Measurements from ENCODE around the gene CFAP99. TPM values are rescaled to one million over a fixed set of nuclear protein-coding genes. Genes with fewer than 3 reads are reported as not detected.

CFAP99 gene
- total and polyA plus RNA-seq, 9 of the 15 experiments (the other 6 are each of a cell fraction or from before 2014, with no cell fraction given): 0.07 to 0.18 (median 0.09) TPM; not detected in 6

DNA sequence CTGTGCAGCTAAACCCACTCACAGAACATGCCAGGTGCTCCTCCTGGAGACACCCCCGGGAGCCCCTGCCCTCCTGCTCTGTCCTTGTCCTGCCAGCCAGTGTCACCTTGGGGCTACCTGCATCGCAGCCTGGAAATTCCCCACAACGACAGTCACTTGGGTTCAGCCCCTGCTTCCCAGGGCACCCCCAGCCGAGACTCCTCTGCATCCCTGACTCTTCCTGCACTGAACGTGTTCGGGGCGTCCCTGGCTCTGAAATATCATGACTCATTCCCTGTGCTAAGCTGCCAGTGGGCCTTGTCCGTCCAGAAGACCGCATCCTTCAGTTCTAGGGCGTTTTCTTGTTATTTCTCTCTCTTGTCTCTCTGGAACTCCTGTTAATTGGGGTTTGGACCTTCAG is 5.8 kb downstream of the CFAP99 start:
- intact Hi-C loops (cut with micrococcal nuclease): no loop called here
- ChIA-PET CTCF (ENCODE audit: low intra/inter-chr PET ratio) (no interaction called here), POLR2A (interaction anchor here (1.0 to 1.2 kb wide), 3 partner anchors 9 to 387 kb away, joined by 3 to 7 read pairs (median 4); no protein-coding TSS in a partner anchor)

More for the DNA sequence above, 5.8 kb downstream of the CFAP99 start:
- no peak for DNase-seq (ENCODE audit: extremely low read depth in 1 of 4, low spot score in 3 of 4)
- Histone ChIP-seq H3K9me1 (ENCODE audit: control insufficient read depth, insufficient read depth, low read length) (no peaks in the 10 kb centered on the region), H3K79me2 (ENCODE audit: control insufficient read depth, insufficient read depth, low read length) (no peaks in the 10 kb centered on the region), H3K4me2 (ENCODE audit: insufficient read depth, low read length) (no peak overlapping the region), H3K9me3 (replicated peaks; ENCODE audit: control insufficient read depth, insufficient read depth, low read depth, low read length) (no peaks in the 10 kb centered on the region), H4K20me1 (replicated peaks; ENCODE audit: control insufficient read depth, insufficient read depth, low read length) (no peaks in the 10 kb centered on the region), H3K4me3 (no peak overlapping the region), H3K27me3 (ENCODE audit: control insufficient read depth in 2 of 2, insufficient read depth in 2 of 2, low read length in 2 of 2) (no peaks in the 10 kb centered on the region; a peak in 1 of 5 replicates), H3K27ac (ENCODE audit: extremely low read depth, low read depth, low read length) (no peak overlapping the region), H3K4me1 (replicated peaks in 1 of 2; ENCODE audit: control insufficient read depth in 2 of 2, insufficient read depth in 2 of 2, low read length in 2 of 2) (peaks cover 9 to 50% of the 10 kb centered on the region in 2 experiments), H3K9ac (ENCODE audit: insufficient read depth in 1 of 2, low read depth in 2 of 2, low read length in 2 of 2) (peak overlapping the region in 1 of 2 experiments; percentile 6; a peak in 1 of 4 replicates), H2AFZ (ENCODE audit: low read depth, low read length) (peak overlapping the region; percentile 54), H3K36me3 (ENCODE audit: control insufficient read depth, insufficient read depth, low read length) (no peaks in the 10 kb centered on the region)
- no TSS peak for BruUV-seq (replicated peaks)
- peak; percentile 36; the same call in 2 of the 3 replicates for ATAC-seq
- WGBS (ENCODE audit: insufficient coverage, low coverage, missing lambda C conversion rate): 42% methylated on average over 10 of the region's 10 CpGs
- in situ Hi-C loops (cut with MboI): no loop called here
- TF ChIP-seq IFI16 (CRISPR knock-in tag; IDR thresholded peaks at IDR 0.05) (no peak), FOXJ3 (CRISPR knock-in tag; IDR thresholded peaks at IDR 0.05) (no peak), PHB2 (IDR thresholded peaks at IDR 0.05; ENCODE audit: low read depth) (no peak), JUND (IDR thresholded peaks at IDR 0.05; ENCODE audit: borderline replicate concordance, low read depth, low read length) (0 out of 2 replicates have a peak, but pooled peaks have one; percentile 22), JUND (tag; IDR thresholded peaks at IDR 0.05; ENCODE audit: borderline replicate concordance, low read depth, low read length) (no peak), NFE2 (IDR thresholded peaks at IDR 0.05; ENCODE audit: low read depth) (peak; percentile 30; the same call in 1 of the 2 replicates), C11orf30 (IDR thresholded peaks at IDR 0.05; ENCODE audit: low read depth) (0 out of 2 replicates have a peak, but pooled peaks have one; percentile 38)
- TF ChIP-seq, protein P1, sequence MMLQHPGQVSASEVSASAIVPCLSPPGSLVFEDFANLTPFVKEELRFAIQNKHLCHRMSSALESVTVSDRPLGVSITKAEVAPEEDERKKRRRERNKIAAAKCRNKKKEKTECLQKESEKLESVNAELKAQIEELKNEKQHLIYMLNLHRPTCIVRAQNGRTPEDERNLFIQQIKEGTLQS (IDR thresholded peaks at IDR 0.05): peak; percentile 30; the same call in 1 of the 2 replicates
- TF ChIP-seq, protein P1 (CRISPR knock-in tag; conservative IDR thresholded peaks at IDR 0.05): no peak
- FAIRE-seq: peak; percentile 51

Measured in K562 (cell line).